Testis (tissue), 3 donors: ENCODE results near the gene HSCB. TPM values are rescaled to one million over a fixed set of nuclear protein-coding genes. Genes with fewer than 3 reads are reported as not detected.

ENCODE experiments used
- DNase-seq: peaks from one replicate; pipeline ENCODE4 v3.0.0-alpha.2; 2019
- H3K27ac ChIP-seq, 2 donors: fragments of 200-600 bp; sonication (generic); one replicate each; pipeline ENCODE4 v1.5.1; 2019
- H3K27me3 ChIP-seq: fragments of 200-600 bp; sonication (generic); one replicate; pipeline ENCODE4 v1.5.1; 2019
- H3K36me3 ChIP-seq: fragments of 200-600 bp; sonication (generic); one replicate; pipeline ENCODE4 v1.5.1; 2017; ENCODE audit warnings: low read depth; ENCODE audit errors: missing control alignments
- H3K4me1 ChIP-seq: fragments of 200-600 bp; sonication (generic); one replicate; pipeline ENCODE4 v1.5.1; 2019
- H3K4me3 ChIP-seq, 2 donors: fragments of 200-600 bp; sonication (generic); one replicate each; pipeline ENCODE4 v1.5.1; 2017 to 2019
- H3K9me3 ChIP-seq: fragments of 200-600 bp; sonication (generic); one replicate; pipeline ENCODE4 v1.5.1; 2017
- CTCF ChIP-seq, 3 experiments: fragments of 450-650 bp in 2 of 3; fragments of 200-600 bp in 1 of 3; sonication (generic) in 1 of 3; IDR thresholded peaks; one replicate each; pipeline ENCODE4 v1.5.1; 2016 to 2019; ENCODE audit warnings: antibody characterized with exemption in 3 of 3, mild to moderate bottlenecking in 2 of 3, moderate library complexity in 1 of 3
- POLR2A ChIP-seq: fragments of 450-650 bp; IDR thresholded peaks from one replicate; pipeline ENCODE4 v1.6.1; 2017; ENCODE audit warnings: antibody characterized with exemption, mild to moderate bottlenecking, moderate library complexity
- WGBS, 2 donors: methylation state at CpG; one replicate each; pipeline ENCODE4 v1.1.5; 2018; 5-methylcytosine and 5-hydroxymethylcytosine counted together
- intact Hi-C: fragments of 100-400 bp; cut with DNase I; formaldehyde crosslinking; loops from one replicate; pipeline ENCODE4 v1.15.1; 2023; ENCODE audit warnings: low total_unique reads
- polyA plus RNA-seq: library from polyadenylated mRNA; stranded (reverse); fragments of 350-450 nt; fragmentation: Illumina TruSeq; extraction: RNeasy Lipid Tissue Mini Kit (QIAGEN cat#74804); gene quantifications from one replicate; pipeline ENCODE4 v1.2.3, GENCODE V29; 2014; ENCODE audit warnings: low read depth, low replicate concordance; ENCODE audit not compliant: insufficient read depth
- total RNA-seq, 2 donors: library from RNA; depleted of rRNA; stranded (reverse); fragments of >200 nt; gene quantifications; one replicate each; pipeline ENCODE4 v1.2.3, GENCODE V29; 2016

HSCB gene
- total and polyA plus RNA-seq, 3 donors from 2014 or later = 10.2 to 19.5 (median 16.4) TPM

- Histone ChIP-seq H3K4me1 (no peaks in the 10 kb centered on the region), H3K36me3 (no peaks in the 10 kb centered on the region), H3K9me3 (no peaks in the 10 kb centered on the region), H3K27ac (no peak overlapping the region), H3K27me3 (no peaks in the 10 kb centered on the region), H3K4me3 (no peak overlapping the region)
- DNase-seq = no peak
- TF ChIP-seq POLR2A = no peak
- TF ChIP-seq CTCF (IDR thresholded peaks at IDR 0.05) = no peak
- intact Hi-C loops = no loop called here
- 96% methylated on average over 10 of the region's 10 CpGs for WGBS, 2 donors
These were observed 13.1 kb upstream of the HSCB start for GRCh38 chr22:28728621-28729313.

GRCh38 chr22:28730179-28730578 is 11.7 kb upstream of the HSCB start:
- H3K9me3 ChIP-seq = no peaks in the 10 kb centered on the region
- 91 to 93% methylated on average over 2 to 3 of the region's 3 CpGs for WGBS, 2 donors
- H3K27ac ChIP-seq = no peak overlapping the region
- H3K4me1 ChIP-seq = no peaks in the 10 kb centered on the region
- no peaks in the 10 kb centered on the region for H3K27me3 ChIP-seq
- TF ChIP-seq CTCF (IDR thresholded peaks at IDR 0.05) (no peak), POLR2A (no peak)
- H3K4me3 ChIP-seq = no peak overlapping the region
- no peaks in the 10 kb centered on the region for H3K36me3 ChIP-seq
- DNase-seq = no peak
- intact Hi-C loops = no loop called here

GRCh38 chr22:28734393-28734792 is 7.4 kb upstream of the HSCB start:
- Histone ChIP-seq H3K36me3 (no peaks in the 10 kb centered on the region), H3K4me1 (no peaks in the 10 kb centered on the region), H3K9me3 (no peaks in the 10 kb centered on the region), H3K27ac (no peak overlapping the region), H3K27me3 (no peaks in the 10 kb centered on the region), H3K4me3 (no peak overlapping the region)
- no peak for DNase-seq
- WGBS, 2 donors = 93 to 97% methylated on average over 6 of the region's 6 CpGs
- no peak for TF ChIP-seq CTCF (IDR thresholded peaks at IDR 0.05)
- intact Hi-C loops = no loop called here

GRCh38 chr22:28736301-28737155 is 5.3 kb upstream of the HSCB start:
- Histone ChIP-seq H3K36me3 (no peaks in the 10 kb centered on the region), H3K27me3 (no peaks in the 10 kb centered on the region), H3K4me3 (no peak overlapping the region), H3K4me1 (no peaks in the 10 kb centered on the region), H3K9me3 (no peaks in the 10 kb centered on the region), H3K27ac (no peak overlapping the region)
- intact Hi-C loops = no loop called here
- TF ChIP-seq CTCF (IDR thresholded peaks at IDR 0.05) (no peak), POLR2A (no peak)
- 79 to 90% methylated on average over 7 of the region's 7 CpGs for WGBS, 2 donors
- no peak for DNase-seq
